Measurements from ENCODE around the gene KIAA0040.

Gene KIAA0040

DNA sequence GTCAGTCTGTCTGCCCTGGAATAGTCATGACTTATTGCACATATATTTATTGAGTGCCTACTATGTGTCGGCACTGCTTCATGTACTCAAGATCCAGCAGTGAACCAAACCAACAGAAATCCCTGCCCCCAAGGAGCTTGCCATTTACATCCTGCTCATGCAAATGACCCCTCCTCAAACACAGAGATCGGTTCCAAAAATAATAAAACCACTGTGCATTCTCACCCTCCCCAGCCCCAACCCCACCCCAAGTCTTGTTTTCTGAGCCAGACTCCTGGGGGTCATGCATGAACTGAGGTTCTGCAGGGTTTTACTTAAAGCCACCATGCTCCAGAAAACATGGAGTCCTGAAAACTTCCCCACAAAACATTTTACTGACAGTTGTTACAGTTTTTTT is 61.9 kb downstream of the KIAA0040 start:
- no peaks in the 10 kb centered on the region for H3K27me3 ChIP-seq
- no peaks in the 10 kb centered on the region for H3K36me3 ChIP-seq
- peaks cover 16 to 24% of the 10 kb centered on the region in 2 experiments for H3K4me1 ChIP-seq (ENCODE audit: control insufficient read depth in 1 of 2, insufficient read depth in 1 of 2, low read depth in 1 of 2, low read length in 1 of 2)
- H3K27ac ChIP-seq: no peak overlapping the region
- no peaks in the 10 kb centered on the region for H3K9me3 ChIP-seq
- H3K4me3 ChIP-seq (ENCODE audit: low read depth in 1 of 2, low read length in 1 of 2): no peak overlapping the region
- TF ChIP-seq, protein P1, sequence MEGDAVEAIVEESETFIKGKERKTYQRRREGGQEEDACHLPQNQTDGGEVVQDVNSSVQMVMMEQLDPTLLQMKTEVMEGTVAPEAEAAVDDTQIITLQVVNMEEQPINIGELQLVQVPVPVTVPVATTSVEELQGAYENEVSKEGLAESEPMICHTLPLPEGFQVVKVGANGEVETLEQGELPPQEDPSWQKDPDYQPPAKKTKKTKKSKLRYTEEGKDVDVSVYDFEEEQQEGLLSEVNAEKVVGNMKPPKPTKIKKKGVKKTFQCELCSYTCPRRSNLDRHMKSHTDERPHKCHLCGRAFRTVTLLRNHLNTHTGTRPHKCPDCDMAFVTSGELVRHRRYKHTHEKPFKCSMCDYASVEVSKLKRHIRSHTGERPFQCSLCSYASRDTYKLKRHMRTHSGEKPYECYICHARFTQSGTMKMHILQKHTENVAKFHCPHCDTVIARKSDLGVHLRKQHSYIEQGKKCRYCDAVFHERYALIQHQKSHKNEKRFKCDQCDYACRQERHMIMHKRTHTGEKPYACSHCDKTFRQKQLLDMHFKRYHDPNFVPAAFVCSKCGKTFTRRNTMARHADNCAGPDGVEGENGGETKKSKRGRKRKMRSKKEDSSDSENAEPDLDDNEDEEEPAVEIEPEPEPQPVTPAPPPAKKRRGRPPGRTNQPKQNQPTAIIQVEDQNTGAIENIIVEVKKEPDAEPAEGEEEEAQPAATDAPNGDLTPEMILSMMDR (IDR thresholded peaks at IDR 0.05): no peak

DNA sequence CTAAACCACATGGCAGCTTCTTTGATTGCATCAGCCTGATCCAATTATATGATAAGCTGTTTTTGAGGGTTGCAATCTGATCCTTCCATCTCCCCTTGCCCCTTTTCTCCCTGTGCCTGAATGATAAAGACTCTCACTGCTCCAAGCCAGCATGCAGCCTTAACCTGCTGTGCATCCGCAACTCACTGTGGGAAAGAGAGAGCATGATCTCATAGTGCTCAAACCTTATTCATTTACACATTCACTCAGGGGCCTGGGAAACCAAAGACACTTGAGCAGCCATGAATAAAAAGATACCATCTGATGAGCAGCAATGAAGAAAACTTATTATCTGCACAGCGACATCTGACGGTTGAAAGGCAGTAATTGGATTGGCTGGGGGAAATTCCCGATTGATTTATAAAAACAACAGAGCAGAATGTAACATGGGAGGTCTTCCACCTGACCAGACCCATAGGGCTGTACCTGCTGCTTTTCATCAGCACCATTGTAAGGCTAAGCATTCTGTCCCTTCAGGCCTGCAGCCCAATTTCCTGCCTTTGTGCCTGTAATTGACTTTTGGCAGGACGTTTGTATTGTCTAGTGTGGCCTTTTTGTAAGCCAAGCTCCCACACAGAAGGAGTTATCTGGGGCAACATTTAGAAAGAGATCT is 62.5 kb downstream of the KIAA0040 start:
- TF ChIP-seq, protein P1 (IDR thresholded peaks at IDR 0.05): no peak
- H3K9me3 ChIP-seq: no peaks in the 10 kb centered on the region
- no peak overlapping the region for H3K4me3 ChIP-seq (ENCODE audit: low read depth in 1 of 2, low read length in 1 of 2)
- H3K27ac ChIP-seq: no peak overlapping the region
- H3K4me1 ChIP-seq (ENCODE audit: control insufficient read depth in 1 of 2, insufficient read depth in 1 of 2, low read depth in 1 of 2, low read length in 1 of 2): peaks cover 19 to 26% of the 10 kb centered on the region in 2 experiments
- no peaks in the 10 kb centered on the region for H3K27me3 ChIP-seq
- H3K36me3 ChIP-seq: no peaks in the 10 kb centered on the region

DNA sequence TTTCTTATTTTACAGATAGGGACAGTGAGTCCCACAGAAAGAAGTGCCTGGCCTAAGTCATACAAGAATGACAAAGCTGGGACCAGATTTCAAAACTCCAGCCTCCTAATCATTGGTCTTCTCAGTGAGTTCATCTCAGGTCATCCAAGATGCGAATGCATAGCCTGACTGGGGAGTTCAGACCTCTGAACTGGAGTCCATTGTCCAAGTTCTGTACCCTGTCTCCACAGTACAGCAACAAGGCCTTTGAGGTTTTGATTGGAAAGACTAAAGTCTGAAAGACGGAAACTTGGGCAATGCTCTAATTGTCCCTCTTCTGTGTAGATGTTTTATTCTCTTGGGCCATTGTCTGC is 63.0 kb downstream of the KIAA0040 start:
- Histone ChIP-seq H3K9me3 (no peaks in the 10 kb centered on the region), H3K4me3 (ENCODE audit: low read depth in 1 of 2, low read length in 1 of 2) (no peak overlapping the region), H3K27me3 (no peaks in the 10 kb centered on the region), H3K27ac (no peak overlapping the region), H3K36me3 (no peaks in the 10 kb centered on the region), H3K4me1 (ENCODE audit: control insufficient read depth in 1 of 2, insufficient read depth in 1 of 2, low read depth in 1 of 2, low read length in 1 of 2) (peaks cover 24 to 31% of the 10 kb centered on the region in 2 experiments)
- TF ChIP-seq, protein P1 (IDR thresholded peaks at IDR 0.05): no peak

DNA sequence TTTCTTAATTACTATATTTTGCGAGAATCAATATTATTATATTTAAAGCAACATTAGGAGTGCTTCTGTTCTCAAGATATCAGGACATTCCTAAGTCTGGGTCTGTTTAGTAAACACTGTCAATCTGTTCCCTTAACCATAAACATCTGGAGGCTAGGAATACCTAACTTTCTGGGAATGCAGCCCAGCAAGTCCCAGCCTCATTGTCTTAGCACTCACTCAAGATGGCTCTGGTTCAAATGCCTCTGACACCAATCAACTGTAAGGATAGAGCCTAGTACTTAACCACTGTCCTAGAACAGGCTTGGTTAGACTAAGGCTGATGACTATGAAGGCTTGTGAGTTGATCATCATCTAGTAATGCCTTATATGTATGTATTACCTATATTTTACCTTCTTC is 63.4 kb downstream of the KIAA0040 start:
- peaks cover 26 to 36% of the 10 kb centered on the region in 2 experiments for H3K4me1 ChIP-seq (ENCODE audit: control insufficient read depth in 1 of 2, insufficient read depth in 1 of 2, low read depth in 1 of 2, low read length in 1 of 2)
- no peak overlapping the region for H3K27ac ChIP-seq
- TF ChIP-seq, protein P1 (IDR thresholded peaks at IDR 0.05): no peak
- H3K4me3 ChIP-seq (ENCODE audit: low read depth in 1 of 2, low read length in 1 of 2): no peak overlapping the region
- no peaks in the 10 kb centered on the region for H3K27me3 ChIP-seq
- H3K9me3 ChIP-seq: no peaks in the 10 kb centered on the region
- H3K36me3 ChIP-seq: no peaks in the 10 kb centered on the region

DNA sequence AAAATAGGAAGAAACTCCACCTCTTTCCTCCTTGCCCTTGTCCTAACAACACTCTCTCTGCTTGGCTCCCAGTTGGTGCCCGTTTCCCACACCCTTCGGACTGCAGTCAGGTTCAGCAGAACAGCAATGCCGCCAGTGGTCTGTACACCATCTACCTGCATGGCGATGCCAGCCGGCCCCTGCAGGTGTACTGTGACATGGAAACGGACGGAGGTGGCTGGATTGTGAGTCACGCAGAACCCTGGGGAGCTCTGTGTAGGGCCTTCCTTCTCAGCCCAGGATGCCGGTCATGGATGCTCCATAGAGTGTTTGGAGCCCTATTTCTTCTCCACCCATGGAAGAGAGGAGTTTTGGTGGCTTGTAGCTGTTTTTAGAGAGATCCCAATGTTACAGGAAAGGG is 64.1 kb downstream of the KIAA0040 start:
- peaks cover 29 to 41% of the 10 kb centered on the region in 2 experiments for H3K4me1 ChIP-seq (ENCODE audit: control insufficient read depth in 1 of 2, insufficient read depth in 1 of 2, low read depth in 1 of 2, low read length in 1 of 2)
- no peaks in the 10 kb centered on the region for H3K27me3 ChIP-seq

More for the DNA sequence above, 64.1 kb downstream of the KIAA0040 start:
- TF ChIP-seq, protein P1 (IDR thresholded peaks at IDR 0.05): no peak
- H3K27ac ChIP-seq: no peak overlapping the region
- no peaks in the 10 kb centered on the region for H3K9me3 ChIP-seq
- no peaks in the 10 kb centered on the region for H3K36me3 ChIP-seq
- H3K4me3 ChIP-seq (ENCODE audit: low read depth in 1 of 2, low read length in 1 of 2): no peak overlapping the region

Data from neutrophil (primary cell).